A673 (cell line): ENCODE data around the gene CNIH3. TPM values are rescaled to one million over a fixed set of nuclear protein-coding genes. Genes with fewer than 3 reads are reported as not detected.

Source experiments
- BruUV-seq: library from RNA; stranded (reverse); fragments of 400-500 nt; replicated peaks from 2 replicates; lab custom pipeline; 2021; lab: Mats Ljungman, UMichigan
- CTCF ChIA-PET: fragments of 300-600 bp; sonication (Branson Sonifier 250); formaldehyde crosslinking; loops from one replicate; lab custom pipeline; 2022; ENCODE audit warnings: antibody characterized with exemption; lab: Charles Lee
- POLR2A ChIA-PET: fragments of 300-600 bp; sonication (Branson Sonifier 250); formaldehyde crosslinking; loops from one replicate; lab custom pipeline; 2022; ENCODE audit warnings: antibody characterized with exemption; ENCODE audit not compliant: low non-redundant PET; lab: Charles Lee
- DNase-seq: peaks from one replicate; pipeline ENCODE4 v3.0.0-alpha.2; 2015; ENCODE audit warnings: low spot score
- H3K27ac ChIP-seq: fragments of 200-600 bp; sonication (generic); 2 replicates; pipeline ENCODE4 v1.5.1; 2016; ENCODE audit warnings: mixed run types, low read depth, mild to moderate bottlenecking, mixed read lengths, antibody characterized with exemption, low read length; ENCODE audit not compliant: poor library complexity, severe bottlenecking
- H3K27me3 ChIP-seq: fragments of 200-600 bp; sonication (generic); replicated peaks from 2 replicates; pipeline ENCODE4 v1.6.1; 2017; ENCODE audit warnings: mixed run types, low read depth, mild to moderate bottlenecking, mixed read lengths, antibody characterized with exemption, low read length; ENCODE audit not compliant: insufficient read depth, poor library complexity
- H3K36me3 ChIP-seq: fragments of 200-600 bp; sonication (generic); 2 replicates; pipeline ENCODE4 v1.6.1; 2016; ENCODE audit warnings: mixed run types, mild to moderate bottlenecking, mixed read lengths, antibody characterized with exemption, low read length; ENCODE audit not compliant: insufficient read depth, poor library complexity, severe bottlenecking
- H3K4me1 ChIP-seq: fragments of 200-600 bp; sonication (generic); 2 replicates; pipeline ENCODE4 v1.6.1; 2017; ENCODE audit warnings: mixed run types, mild to moderate bottlenecking, mixed read lengths, antibody characterized with exemption, low read length; ENCODE audit not compliant: insufficient read depth, poor library complexity, severe bottlenecking
- H3K4me3 ChIP-seq: fragments of 200-600 bp; sonication (generic); 2 replicates; pipeline ENCODE4 v1.5.1; 2016; ENCODE audit warnings: low read depth, mixed run types, mild to moderate bottlenecking, mixed read lengths, low read length; ENCODE audit not compliant: poor library complexity, severe bottlenecking
- H3K9me3 ChIP-seq: fragments of 200-600 bp; sonication (generic); 2 replicates; pipeline ENCODE4 v1.6.1; 2016; ENCODE audit warnings: mixed run types, low read depth, mild to moderate bottlenecking, mixed read lengths, antibody characterized with exemption, low read length; ENCODE audit not compliant: poor library complexity, severe bottlenecking
- CTCF ChIP-seq: fragments of 300-800, 200-600 bp; sonication (generic); conservative IDR thresholded peaks from 2 replicates; pipeline ENCODE4 v1.5.1; 2017; ENCODE audit warnings: low read depth, mild to moderate bottlenecking, antibody characterized with exemption, low read length, moderate library complexity, mixed read lengths
- EZH2 ChIP-seq: fragments of 200-600 bp; sonication (generic); IDR thresholded peaks from 2 replicates; pipeline ENCODE4 v1.6.1; 2017; ENCODE audit warnings: borderline replicate concordance, low read depth, mild to moderate bottlenecking, mixed read lengths, antibody characterized with exemption, low read length; ENCODE audit not compliant: poor library complexity, severe bottlenecking
- intact Hi-C: fragments of 100-400 bp; cut with micrococcal nuclease; formaldehyde crosslinking; loops from one replicate; pipeline ENCODE4 v1.10.0; 2022; ENCODE audit not compliant: unreplicated experiment
- total RNA-seq: library from RNA; stranded (reverse); gene quantifications from 2 replicates; pipeline ENCODE4 v1.2.3, GENCODE V29; 2021

Gene CNIH3
- total RNA-seq, 1 experiment from 2014 or later, result 3.8 TPM

DNA sequence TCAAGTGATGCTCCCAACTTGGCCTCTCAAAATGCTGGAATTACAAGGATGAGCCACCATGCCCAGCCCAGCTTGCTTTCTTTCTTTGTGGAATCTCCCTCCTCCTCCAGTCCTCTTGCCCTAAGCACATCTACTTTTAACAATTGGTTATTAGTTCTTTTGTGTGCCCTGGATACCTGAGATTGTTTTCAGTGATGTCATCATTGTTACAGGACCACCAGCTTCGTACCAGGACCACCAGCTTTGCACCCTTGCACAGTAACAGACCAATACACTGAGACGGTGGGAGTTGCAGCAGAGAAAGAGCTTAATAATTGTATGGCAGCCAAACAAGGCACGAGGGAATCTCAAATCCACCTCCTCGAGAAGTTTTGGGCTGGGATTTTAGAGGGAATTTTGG lies 71.3 kb downstream of the CNIH3 start:
- no peak overlapping the region for H3K4me3 ChIP-seq
- H3K9me3 ChIP-seq, result no peaks in the 10 kb centered on the region
- CTCF ChIA-PET, result no interaction called here
- TF ChIP-seq CTCF, result no peak
- TF ChIP-seq EZH2, result no peak
- no peaks in the 10 kb centered on the region for H3K36me3 ChIP-seq
- POLR2A ChIA-PET, result no interaction called here
- H3K27me3 ChIP-seq, result no peaks in the 10 kb centered on the region
- no peak for DNase-seq
- BruUV-seq, result no TSS peak
- intact Hi-C loops, result no loop called here
- peaks cover 9% of the 10 kb centered on the region for H3K4me1 ChIP-seq
- no peak overlapping the region for H3K27ac ChIP-seq

GRCh38 chr1:224689374-224689773 lies 73.3 kb downstream of the CNIH3 start:
- Histone ChIP-seq H3K27ac (no peak overlapping the region), H3K4me3 (no peak overlapping the region), H3K36me3 (no peaks in the 10 kb centered on the region), H3K4me1 (peaks cover 9% of the 10 kb centered on the region), H3K27me3 (no peaks in the 10 kb centered on the region), H3K9me3 (no peaks in the 10 kb centered on the region)
- DNase-seq, result no peak
- intact Hi-C loops, result no loop called here
- TF ChIP-seq CTCF (no peak), EZH2 (no peak)
- POLR2A ChIA-PET, result no interaction called here
- BruUV-seq, result no TSS peak
- CTCF ChIA-PET, result no interaction called here

GRCh38 chr1:224690576-224690975 lies 74.5 kb downstream of the CNIH3 start:
- TF ChIP-seq EZH2 (no peak), CTCF (no peak)
- ChIA-PET POLR2A (no interaction called here), CTCF (no interaction called here)
- DNase-seq, result no peak
- no peaks in the 10 kb centered on the region for H3K9me3 ChIP-seq
- H3K4me1 ChIP-seq, result no peaks in the 10 kb centered on the region
- no TSS peak for BruUV-seq
- H3K27me3 ChIP-seq, result no peaks in the 10 kb centered on the region
- no peaks in the 10 kb centered on the region for H3K36me3 ChIP-seq
- intact Hi-C loops, result no loop called here
- no peak overlapping the region for H3K4me3 ChIP-seq
- H3K27ac ChIP-seq, result no peak overlapping the region
